Measurements from ENCODE around the gene AFF1.

GRCh38 chr4:87011340-87012034 is 76.7 kb downstream of the AFF1 start:
- TF ChIP-seq EZH2 (IDR thresholded peaks at IDR 0.05; ENCODE audit: insufficient read depth, poor library complexity, severe bottlenecking), result no peak
- no peak for TF ChIP-seq EZH2phosphoT487 (IDR thresholded peaks at IDR 0.05; ENCODE audit: insufficient read depth, low read depth)

Data from GM23248 (cell line).